Spinal cord (tissue), 10 donors: ENCODE data around the gene NTRK1. TPM values are rescaled to one million over a fixed set of nuclear protein-coding genes. Genes with fewer than 3 reads are reported as not detected.

ENCODE experiments used
- DNase-seq, 6 donors: peaks; one replicate each; pipeline versions ENCODE4 v3.0.0 to v3.0.0-alpha.2; 2013 to 2015; ENCODE audit warnings: low spot score in 6 of 6, low read depth in 4 of 6
- H3K27ac ChIP-seq: one replicate; pipeline ENCODE4 v1.5.1; 2013; ENCODE audit warnings: low read depth, low read length, control low read depth
- H3K27me3 ChIP-seq: one replicate; pipeline ENCODE4 v1.6.1; 2013; ENCODE audit warnings: low read length; ENCODE audit not compliant: control insufficient read depth, insufficient read depth
- H3K36me3 ChIP-seq: one replicate; pipeline ENCODE4 v1.6.1; 2013; ENCODE audit warnings: low read length; ENCODE audit not compliant: control insufficient read depth, insufficient read depth
- H3K4me1 ChIP-seq: one replicate; pipeline ENCODE4 v1.6.1; 2013; ENCODE audit warnings: low read length; ENCODE audit not compliant: control insufficient read depth, insufficient read depth
- H3K4me3 ChIP-seq: one replicate; pipeline ENCODE4 v1.5.1; 2013; ENCODE audit warnings: low read depth, low read length, control low read depth
- H3K9me3 ChIP-seq: one replicate; pipeline ENCODE4 v1.6.1; 2013; ENCODE audit warnings: low read length; ENCODE audit not compliant: control insufficient read depth, insufficient read depth
- WGBS: methylation state at CpG from one replicate; pipeline ENCODE4 v1.1.5; 2013; ENCODE audit warnings: missing lambda C conversion rate; ENCODE audit not compliant: insufficient coverage; 5-methylcytosine and 5-hydroxymethylcytosine counted together
- polyA plus RNA-seq, 2 donors: library from polyadenylated mRNA; unstranded; fragments of 120-200 nt; gene quantifications; one replicate each; pipeline ENCODE4 v1.2.1, GENCODE V29; 2013; ENCODE audit not compliant: insufficient read length in 2 of 2
- total RNA-seq, 2 donors: library from RNA; depleted of rRNA in 1 of 2; stranded (reverse); fragments of 120-200 nt in 1 of 2; fragments of >200 nt in 1 of 2; gene quantifications; one replicate each; pipeline versions ENCODE4 v1.2.3 to v1.2.4, GENCODE V29; 2013 to 2014
- donor health status: healthy.

NTRK1 gene
- total and polyA plus RNA-seq, 4 donors = 1.7 to 13.5 (median 2.7) TPM

GRCh38 chr1:156905651-156906050 is 45.0 kb downstream of the NTRK1 start:
- peaks cover 3% of the 10 kb centered on the region for H3K36me3 ChIP-seq
- 59% methylated on average over 4 of the region's 4 CpGs for WGBS
- no peaks in the 10 kb centered on the region for H3K9me3 ChIP-seq
- H3K27me3 ChIP-seq = peaks cover 68% of the 10 kb centered on the region
- no peak overlapping the region for H3K27ac ChIP-seq
- no peak for DNase-seq
- H3K4me1 ChIP-seq = peaks cover 36% of the 10 kb centered on the region
- no peak overlapping the region for H3K4me3 ChIP-seq

- WGBS = 83% methylated on average over 13 of the region's 16 CpGs
- H3K4me1 ChIP-seq = peaks cover 30% of the 10 kb centered on the region
- peaks cover 68% of the 10 kb centered on the region for H3K27me3 ChIP-seq
- H3K36me3 ChIP-seq = peaks cover 3% of the 10 kb centered on the region
- no peaks in the 10 kb centered on the region for H3K9me3 ChIP-seq
- no peak for DNase-seq
- no peak overlapping the region for H3K27ac ChIP-seq
- no peak overlapping the region for H3K4me3 ChIP-seq
These were observed 45.7 kb downstream of the NTRK1 start for GRCh38 chr1:156906206-156906906.

- H3K27me3 ChIP-seq = peaks cover 65% of the 10 kb centered on the region
- no peaks in the 10 kb centered on the region for H3K9me3 ChIP-seq
- H3K4me1 ChIP-seq = peaks cover 26% of the 10 kb centered on the region
- 39% methylated on average over 24 of the region's 29 CpGs for WGBS
- no peak overlapping the region for H3K27ac ChIP-seq
- peaks cover 3% of the 10 kb centered on the region for H3K36me3 ChIP-seq
- no peak overlapping the region for H3K4me3 ChIP-seq
- no peak for DNase-seq
These were observed 47.9 kb downstream of the NTRK1 start for GRCh38 chr1:156908541-156908940.

GRCh38 chr1:156908955-156909354 is 48.3 kb downstream of the NTRK1 start:
- Histone ChIP-seq H3K4me3 (no peak overlapping the region), H3K4me1 (peaks cover 26% of the 10 kb centered on the region), H3K27me3 (peaks cover 66% of the 10 kb centered on the region), H3K9me3 (no peaks in the 10 kb centered on the region), H3K36me3 (peaks cover 3% of the 10 kb centered on the region), H3K27ac (no peak overlapping the region)
- DNase-seq = no peak
- 50% methylated on average over 9 of the region's 10 CpGs for WGBS

- DNase-seq = no peak
- Histone ChIP-seq H3K9me3 (no peaks in the 10 kb centered on the region), H3K27me3 (peaks cover 62% of the 10 kb centered on the region), H3K4me1 (peaks cover 23% of the 10 kb centered on the region), H3K4me3 (no peak overlapping the region), H3K27ac (no peak overlapping the region), H3K36me3 (peaks cover 3% of the 10 kb centered on the region)
- WGBS = 68% methylated on average over 5 of the region's 5 CpGs
These were observed 49.0 kb downstream of the NTRK1 start for GRCh38 chr1:156909671-156910070.

- peaks cover 57% of the 10 kb centered on the region for H3K27me3 ChIP-seq
- H3K4me1 ChIP-seq = peaks cover 23% of the 10 kb centered on the region
- H3K27ac ChIP-seq = no peak overlapping the region
- peak in 1 of 6 donors; percentile 30 for DNase-seq
- H3K36me3 ChIP-seq = peaks cover 3% of the 10 kb centered on the region
- H3K9me3 ChIP-seq = no peaks in the 10 kb centered on the region
- H3K4me3 ChIP-seq = no peak overlapping the region
- WGBS = 11% methylated on average over 8 of the region's 18 CpGs
These were observed 49.7 kb downstream of the NTRK1 start for GRCh38 chr1:156910309-156910782.

GRCh38 chr1:156911577-156912298 is 51.1 kb downstream of the NTRK1 start:
- Histone ChIP-seq H3K27me3 (peaks cover 48% of the 10 kb centered on the region), H3K27ac (no peak overlapping the region), H3K9me3 (no peaks in the 10 kb centered on the region), H3K4me3 (no peak overlapping the region), H3K36me3 (peaks cover 3% of the 10 kb centered on the region), H3K4me1 (peaks cover 23% of the 10 kb centered on the region)
- no peak for DNase-seq
- WGBS = 69% methylated on average over 2 of the region's 6 CpGs

- 79% methylated on average over 2 of the region's 2 CpGs for WGBS
- H3K36me3 ChIP-seq = peaks cover 3% of the 10 kb centered on the region
These were observed 51.6 kb downstream of the NTRK1 start for GRCh38 chr1:156912310-156912709.

GRCh38 chr1:156912861-156913808 is 52.5 kb downstream of the NTRK1 start:
- Histone ChIP-seq H3K9me3 (peaks cover 1% of the 10 kb centered on the region), H3K27ac (no peak overlapping the region), H3K4me3 (no peak overlapping the region), H3K27me3 (peaks cover 39% of the 10 kb centered on the region), H3K36me3 (peaks cover 3% of the 10 kb centered on the region), H3K4me1 (peaks cover 20% of the 10 kb centered on the region)
- 57% methylated on average over 22 of the region's 24 CpGs for WGBS
- no peak for DNase-seq

More at GRCh38 chr1:156912310-156912709, 51.6 kb downstream of the NTRK1 start:
- peaks cover 1% of the 10 kb centered on the region for H3K9me3 ChIP-seq
- H3K4me1 ChIP-seq = peaks cover 23% of the 10 kb centered on the region
- H3K4me3 ChIP-seq = no peak overlapping the region
- no peak for DNase-seq
- no peak overlapping the region for H3K27ac ChIP-seq
- peaks cover 42% of the 10 kb centered on the region for H3K27me3 ChIP-seq
